ENCODE results near the gene SPATS2L.
"Not testable (repeated sequence)": the region's sequence is repeated elsewhere in the genome, so short reads cannot be mapped to it uniquely, and the experiment has no call there.

The SPATS2L gene

DNA sequence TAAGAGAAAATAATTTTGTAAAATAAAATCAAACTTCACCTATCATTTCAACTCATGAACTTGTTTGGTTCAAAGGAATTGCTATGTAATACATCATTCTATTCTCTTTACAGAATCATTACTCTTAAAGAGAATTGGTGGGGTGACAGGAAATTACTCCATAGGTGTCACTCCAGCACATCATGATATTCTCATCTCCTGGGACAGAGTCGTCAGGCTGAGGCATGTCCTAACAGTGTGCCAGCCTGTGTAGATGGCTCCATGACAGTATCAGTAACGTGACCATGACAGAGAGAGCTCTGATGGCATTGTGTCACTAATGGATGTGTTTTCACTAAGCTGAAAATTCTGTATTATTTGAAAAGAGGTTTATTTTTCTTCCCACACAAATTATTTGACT lies 13.9 kb downstream of the SPATS2L start:
- DNase-seq (ENCODE audit: low read depth, low spot score), result no peak

DNA sequence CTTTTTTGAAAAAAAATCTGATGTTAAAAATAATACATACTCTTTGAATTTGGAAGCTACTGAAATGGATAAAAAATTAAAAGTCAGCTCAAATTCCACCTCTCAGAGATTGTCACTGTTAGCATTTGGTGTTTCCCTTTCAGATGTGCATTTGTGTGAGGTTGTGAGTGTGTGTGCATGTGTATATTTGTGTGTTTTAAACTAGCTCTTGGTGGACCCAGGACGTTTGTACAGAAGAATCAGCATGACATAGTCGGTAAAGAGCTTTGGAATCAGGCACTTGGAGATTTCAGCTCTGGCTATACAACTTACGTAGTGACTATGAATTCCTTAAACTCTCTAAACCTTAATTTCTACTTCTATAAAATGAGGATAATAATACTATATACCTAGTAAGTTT lies 14.5 kb downstream of the SPATS2L start:
- DNase-seq (ENCODE audit: low read depth, low spot score), result no peak

DNA sequence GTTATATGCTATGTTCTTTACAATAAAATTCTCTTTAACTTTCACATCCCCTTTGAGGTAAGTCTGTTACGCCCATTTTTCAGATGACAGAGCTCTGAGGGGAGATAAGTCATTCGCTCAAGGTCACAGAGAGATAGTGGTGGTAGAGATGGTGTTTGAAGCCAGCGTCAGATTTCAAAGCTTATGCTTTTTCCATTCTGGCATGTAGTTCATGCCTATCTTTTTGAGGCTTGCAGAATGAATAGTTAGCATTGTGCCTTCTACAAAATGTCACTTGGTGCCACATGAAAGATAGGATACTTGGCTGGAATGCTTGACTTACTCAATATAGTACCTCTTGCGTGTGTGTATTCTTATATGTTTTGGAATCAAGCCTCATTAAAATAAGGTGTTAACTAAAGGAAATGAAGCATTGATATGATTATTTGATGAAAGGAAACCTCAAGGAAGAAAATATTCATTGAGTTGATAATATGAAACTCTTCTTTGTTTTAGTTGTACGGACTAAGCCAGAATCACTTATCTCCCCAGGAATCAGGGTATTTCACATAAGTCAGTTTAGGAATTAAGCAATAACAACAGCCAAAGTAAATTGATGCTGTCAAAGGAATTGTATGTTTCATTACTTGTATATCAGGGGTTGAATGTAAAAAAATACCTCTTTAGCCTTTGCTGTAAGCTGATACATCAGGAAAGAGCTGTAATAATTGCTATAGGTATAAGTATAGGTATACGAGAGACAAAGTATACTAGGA lies 15.5 kb downstream of the SPATS2L start:
- no peak for DNase-seq (ENCODE audit: low read depth, low spot score)

DNA sequence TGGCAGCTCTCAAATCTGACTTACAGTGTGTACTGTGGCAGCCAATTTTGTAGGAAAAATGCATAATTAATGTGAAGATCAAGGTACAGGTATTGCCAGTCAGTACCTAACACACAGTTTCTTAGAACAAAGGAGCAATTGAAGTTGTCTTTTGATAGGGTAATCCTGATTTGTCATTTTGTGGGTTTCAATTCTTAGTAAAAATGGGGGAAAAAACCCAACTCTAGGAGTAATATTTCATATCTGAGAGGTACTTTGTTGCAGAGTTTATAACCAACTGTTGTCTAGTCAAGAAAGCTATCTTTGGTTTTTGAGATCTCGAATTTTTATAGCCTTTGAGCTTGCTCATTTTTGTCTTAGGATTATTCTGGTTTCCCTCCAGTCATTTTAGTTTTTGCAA lies 16.1 kb downstream of the SPATS2L start:
- DNase-seq (ENCODE audit: low read depth, low spot score), result no peak

DNA sequence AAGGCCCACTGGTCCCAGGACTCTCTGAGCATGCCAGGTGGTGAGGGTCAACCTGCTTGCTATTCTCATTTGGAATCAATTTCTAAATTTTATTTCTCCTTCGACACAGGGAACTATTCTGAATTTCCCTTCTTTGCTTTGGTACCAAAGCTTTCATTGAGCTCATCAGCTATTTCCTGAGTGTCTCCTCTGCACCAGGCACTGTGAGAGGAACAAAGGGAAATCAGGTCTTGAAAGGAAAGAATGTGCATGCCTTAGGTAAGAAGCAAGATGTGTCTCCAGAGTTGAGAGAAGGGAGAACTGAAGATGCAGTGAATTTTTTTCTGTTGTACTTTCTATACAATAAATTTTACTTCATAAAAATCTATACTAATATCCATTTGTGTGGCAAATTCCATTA lies 17.9 kb downstream of the SPATS2L start:
- DNase-seq (ENCODE audit: low read depth, low spot score), result no peak

DNA sequence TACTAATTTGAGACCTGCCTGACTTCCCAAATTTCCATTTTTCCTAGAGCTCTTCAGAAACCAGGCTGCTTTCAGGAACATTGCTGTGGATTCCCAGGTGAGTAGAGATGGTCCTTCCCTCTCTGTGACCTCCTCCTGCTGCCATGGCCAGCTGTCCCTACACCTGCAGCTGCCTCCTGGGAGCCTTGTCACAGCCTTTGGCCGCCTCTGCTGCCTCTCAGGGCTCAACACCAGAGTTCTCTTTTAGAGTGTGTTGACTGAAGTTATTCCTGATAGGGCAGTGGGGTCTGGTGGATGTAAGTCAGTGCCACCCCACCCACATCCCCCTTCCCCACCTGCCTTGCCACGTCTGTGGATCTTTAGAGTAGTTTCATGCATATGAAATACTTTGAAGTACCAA lies 22.9 kb downstream of the SPATS2L start:
- no peak for DNase-seq (ENCODE audit: low read depth, low spot score)

DNA sequence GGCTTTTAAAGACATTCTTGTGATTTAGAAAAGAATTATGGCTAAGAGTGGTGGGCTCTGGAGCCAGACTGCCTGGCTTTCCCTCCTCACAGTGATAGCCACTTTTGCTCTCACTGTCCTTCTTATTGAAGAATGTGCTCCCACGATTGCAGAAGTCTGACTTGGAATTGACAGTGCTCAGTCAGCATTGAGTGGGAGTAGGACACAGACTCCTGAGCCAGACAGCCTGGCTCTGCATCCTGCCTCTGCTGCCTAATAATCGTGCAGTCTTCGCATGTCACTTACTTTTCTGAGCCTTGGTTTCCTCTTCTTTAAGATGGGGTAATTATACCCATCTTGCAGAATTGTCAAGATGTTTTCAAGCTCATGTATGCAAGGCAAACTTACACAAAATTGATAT lies 23.3 kb downstream of the SPATS2L start:
- no peak for DNase-seq (ENCODE audit: low read depth, low spot score)

DNA sequence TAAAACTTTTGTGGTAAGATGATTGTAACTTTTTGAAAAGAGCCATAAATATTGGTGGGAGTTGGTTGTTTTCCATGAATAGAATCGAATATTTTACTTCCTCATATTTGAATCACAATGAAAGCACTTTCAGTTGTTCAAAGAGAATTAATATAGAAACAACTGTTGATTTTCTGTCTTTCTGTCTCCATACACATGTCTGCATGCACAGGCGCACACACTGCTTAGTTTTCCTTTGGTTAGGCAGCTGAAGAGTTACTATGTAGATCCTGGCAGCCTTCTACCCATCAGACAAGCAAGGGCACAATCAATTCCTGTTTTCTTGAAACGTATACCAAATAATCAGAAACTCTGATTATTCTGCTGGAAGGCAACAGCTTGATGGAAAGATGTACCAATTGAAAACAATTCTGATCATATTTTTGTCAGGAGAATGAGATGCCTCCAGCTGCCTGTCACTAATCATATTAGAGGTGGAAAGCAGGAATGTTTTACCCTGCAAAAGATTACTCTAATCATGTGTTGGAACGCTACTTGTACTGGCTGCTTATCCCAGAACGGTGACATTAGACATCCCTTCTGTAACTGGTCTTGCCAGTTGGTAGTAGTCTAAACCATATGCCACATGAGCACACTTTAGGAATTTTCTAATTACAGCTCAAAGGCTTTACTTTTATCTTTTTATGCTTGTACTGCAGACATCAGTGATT lies 24.0 kb downstream of the SPATS2L start:
- no peak for DNase-seq (ENCODE audit: low read depth, low spot score)

DNA sequence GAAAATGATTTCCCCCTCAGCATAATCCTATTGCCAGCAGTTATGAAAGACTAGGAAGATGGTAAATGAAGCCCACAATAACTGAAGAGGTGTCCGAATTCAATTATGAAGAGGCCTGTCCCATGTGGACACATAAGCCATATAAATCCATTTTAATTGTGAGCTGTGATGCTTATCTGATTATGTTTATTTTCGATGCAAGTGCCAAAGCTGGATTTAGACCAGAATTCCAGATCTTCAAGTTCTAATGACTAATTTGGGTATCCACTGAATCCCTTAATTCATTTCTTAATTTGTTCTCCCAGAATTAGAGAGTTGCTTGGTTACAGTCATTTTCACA lies 24.5 kb downstream of the SPATS2L start:
- DNase-seq (ENCODE audit: low read depth, low spot score), result no peak

DNA sequence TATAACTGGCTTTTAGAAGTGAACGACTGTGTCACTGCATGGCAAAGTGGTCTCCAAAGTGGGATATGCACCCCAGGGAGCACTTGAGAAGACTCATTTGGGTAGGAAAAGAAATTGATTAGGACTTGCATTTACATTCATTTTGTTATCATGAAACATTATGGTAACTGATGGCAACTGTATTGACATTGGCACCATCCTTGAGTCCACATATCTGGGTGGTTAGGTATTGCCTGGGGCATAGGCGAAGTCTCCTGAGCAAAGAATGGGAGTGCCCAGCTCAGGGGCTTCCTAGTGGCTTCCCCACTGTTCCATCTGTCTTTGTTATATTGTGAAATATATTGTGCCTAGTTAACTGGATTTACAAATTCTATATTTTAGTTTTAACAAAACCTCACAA lies 29.2 kb downstream of the SPATS2L start:
- DNase-seq (ENCODE audit: low read depth, low spot score), result no peak

DNA sequence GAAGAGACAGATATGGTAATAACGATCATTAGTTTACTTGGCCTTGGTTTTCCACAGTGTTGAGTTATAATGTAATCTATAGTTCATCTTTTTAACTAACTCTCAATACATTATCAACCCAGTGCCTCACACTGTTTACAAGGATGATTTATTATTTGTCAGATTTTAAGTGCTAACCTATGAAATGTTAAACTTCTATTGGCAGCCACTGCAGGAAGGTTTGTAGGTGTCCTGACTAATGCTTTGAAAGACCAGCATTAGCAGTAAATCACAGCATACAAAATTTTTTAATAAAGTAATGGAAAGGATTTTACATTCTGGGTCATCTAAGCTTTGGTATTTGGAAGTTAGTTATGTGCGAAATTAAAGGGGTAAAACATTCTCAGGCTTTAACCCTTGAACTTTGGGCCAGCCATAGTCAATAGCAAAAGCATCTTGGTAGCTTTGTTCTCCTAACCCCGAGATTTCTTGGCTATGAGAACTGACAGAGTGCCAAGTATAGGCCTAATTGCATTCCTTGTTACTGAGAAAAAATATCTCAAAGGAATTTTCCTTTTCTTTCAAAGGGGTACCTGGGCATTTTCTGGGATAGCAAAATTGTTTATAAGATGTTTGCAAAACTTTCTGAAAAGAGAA lies 30.6 kb downstream of the SPATS2L start:
- no peak for DNase-seq (ENCODE audit: low read depth, low spot score)

DNA sequence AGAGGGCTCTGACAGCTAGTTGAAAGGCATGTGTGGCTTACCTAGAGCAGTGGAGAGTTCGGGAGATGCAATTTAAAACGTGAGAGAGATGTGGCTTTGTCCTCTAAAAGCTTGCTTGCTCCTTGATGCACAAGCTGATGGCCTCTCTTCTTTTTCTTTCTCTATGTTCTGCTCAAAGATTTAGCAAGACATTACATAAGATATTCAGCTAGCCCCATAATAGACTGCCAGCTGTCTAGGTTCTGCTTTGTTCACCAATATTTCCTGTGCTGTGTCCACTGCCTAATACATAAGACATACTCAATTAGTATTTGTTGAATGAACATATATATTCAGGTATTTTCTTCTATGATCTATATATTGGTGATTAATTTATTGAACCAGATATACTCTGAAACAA lies 31.1 kb downstream of the SPATS2L start:
- DNase-seq (ENCODE audit: low read depth, low spot score), result no peak

DNA sequence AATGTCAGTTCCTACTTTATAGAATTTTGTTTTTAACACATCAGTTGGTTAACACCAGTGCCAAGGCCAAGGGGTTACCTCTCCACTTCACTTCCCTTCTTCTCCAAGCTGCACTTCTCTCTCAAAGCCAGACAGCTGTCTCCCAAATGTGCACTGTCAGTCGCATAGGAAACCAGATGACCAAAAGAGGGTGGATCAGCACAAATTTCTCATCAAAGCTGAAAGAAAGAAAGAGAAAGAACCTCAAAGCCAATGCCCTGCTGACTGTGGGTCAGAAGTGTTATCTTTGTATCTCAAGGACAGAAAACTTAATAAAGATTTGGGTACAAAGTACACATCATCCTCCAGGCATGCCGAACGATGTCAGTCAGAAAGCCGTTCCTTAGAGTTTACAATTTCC lies 32.2 kb downstream of the SPATS2L start:
- no peak for DNase-seq (ENCODE audit: low read depth, low spot score)

DNA sequence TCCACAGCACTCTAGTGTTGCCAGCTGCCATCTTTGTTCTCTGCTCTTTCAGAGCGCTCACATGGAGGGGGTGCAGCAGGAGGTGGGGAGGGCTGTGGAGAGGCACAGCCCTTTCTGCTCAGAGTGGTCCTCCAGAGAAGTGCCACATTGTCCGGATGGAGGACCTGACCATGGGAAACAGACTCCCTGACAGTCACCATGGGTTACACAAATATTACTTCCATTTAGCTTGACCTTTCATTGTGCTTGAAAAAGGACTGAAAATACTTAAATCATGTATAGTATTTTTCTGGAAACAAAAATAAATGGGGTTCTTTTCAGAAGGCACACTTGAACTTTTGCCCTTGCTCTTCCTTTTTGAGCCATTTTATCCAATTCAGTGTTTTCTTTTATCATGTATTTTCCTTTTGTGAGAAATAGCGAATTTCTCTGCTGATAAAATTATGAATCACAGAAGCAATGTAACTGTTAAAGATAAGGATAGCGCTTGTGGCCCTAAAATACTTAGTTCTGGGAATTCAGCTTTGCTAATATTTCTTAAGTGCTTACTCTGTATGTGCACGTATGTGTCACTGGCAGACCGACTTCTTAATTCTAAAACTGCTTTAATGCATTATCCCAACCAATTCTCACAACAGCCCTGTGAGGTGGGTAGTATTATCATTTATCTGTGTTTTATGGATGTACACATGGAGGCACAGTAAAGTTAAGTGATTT lies 34.2 kb downstream of the SPATS2L start:
- DNase-seq (ENCODE audit: low read depth, low spot score), result no peak

DNA sequence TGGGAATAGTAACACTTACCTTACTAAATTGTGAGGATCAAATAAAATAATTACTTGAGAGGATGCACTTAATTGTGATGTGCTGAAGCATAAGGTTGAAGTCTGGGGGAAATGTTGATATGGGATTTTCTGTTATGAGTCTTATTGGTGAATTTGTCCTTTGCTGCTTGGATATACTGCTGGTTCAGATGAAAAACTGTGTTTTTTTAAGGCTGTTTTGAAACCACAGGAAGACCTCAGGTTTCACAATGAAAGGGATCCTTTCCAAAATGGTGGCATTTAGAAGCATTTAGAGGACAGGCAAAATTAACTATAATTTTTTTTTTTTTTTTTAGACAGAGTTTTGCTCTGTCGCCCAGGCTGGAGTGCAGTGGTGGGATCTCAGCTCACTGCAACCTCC lies 34.9 kb downstream of the SPATS2L start:
- DNase-seq (ENCODE audit: low read depth, low spot score), result no peak

DNA sequence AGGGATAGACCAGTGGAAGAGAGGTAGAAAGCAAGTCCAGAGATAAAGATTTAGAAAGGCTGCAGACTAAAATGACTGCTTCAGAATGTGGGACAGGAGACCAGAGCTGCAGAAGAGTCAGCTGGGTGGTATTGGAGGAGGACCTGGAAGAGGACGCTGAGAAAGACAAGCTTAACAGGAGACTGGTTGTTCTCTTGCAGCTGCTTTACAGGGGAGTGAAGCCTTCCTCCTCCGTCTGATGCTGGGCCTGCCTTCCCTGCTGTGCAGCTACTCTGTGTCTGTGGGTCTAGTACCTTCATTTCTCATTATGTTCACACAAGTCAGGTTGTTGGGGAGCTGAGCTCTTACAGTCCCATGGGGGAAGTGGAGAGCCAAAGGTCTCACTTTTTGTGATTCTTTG lies 35.7 kb downstream of the SPATS2L start:
- DNase-seq (ENCODE audit: low read depth, low spot score), result no peak

DNA sequence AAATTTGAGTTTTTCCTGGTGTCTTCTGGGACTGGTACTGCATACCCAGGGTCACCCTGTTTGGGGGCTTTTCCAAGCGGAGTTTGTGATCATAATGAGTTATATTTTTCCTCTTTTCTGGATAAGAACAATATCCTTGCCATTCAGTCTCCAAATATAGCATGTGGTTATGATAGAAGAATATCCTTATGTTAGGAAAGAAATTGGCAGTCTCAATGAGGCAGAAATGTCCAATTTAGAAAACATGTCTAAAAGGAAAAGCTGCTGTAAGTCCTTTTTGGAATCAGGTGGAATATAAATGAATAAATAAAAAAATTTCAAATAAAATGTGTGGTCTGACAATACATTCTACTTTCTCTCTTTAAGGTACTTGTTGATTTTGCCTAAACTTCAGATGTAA lies 36.2 kb downstream of the SPATS2L start:
- DNase-seq (ENCODE audit: low read depth, low spot score), result no peak

DNA sequence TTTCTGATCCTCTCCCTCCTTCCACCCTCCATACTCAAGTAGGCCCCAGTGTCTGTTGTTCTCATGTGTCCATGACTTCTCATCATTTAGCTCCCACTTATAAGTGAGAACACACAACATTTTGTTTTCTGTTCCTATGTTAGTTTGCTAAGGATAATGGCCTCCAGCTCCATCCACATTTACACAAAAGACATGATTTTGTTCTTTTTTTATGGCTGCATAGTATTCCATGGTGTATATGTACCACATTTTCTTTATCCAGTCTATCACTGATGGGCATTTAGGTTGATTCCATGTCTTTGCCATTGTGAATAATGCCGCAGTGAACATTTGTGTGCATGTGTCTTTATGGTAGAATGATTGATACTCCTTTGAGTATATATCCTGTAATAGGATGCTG lies 37.7 kb downstream of the SPATS2L start:
- DNase-seq (ENCODE audit: low read depth, low spot score), result not testable (repeated sequence)

DNA sequence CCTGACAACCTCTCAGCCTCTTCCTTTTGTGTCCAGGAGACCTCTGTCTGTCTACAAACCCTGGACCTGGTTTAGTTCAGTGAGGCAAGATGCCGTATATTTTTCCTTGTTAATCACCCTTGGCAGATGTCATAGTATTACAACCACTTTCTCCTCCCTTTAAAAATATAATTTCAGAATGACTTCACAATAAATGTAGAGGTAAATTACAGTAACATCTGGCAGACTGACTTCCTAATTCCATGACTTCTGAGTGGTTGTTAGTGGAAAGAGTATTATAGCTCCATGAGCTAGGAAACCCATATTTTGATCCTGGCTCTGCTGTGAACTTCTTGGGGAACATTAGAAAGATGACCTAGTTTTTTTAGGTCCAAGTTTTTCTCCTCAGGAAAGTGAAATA lies 39.5 kb downstream of the SPATS2L start:
- no peak for DNase-seq (ENCODE audit: low read depth, low spot score)

DNA sequence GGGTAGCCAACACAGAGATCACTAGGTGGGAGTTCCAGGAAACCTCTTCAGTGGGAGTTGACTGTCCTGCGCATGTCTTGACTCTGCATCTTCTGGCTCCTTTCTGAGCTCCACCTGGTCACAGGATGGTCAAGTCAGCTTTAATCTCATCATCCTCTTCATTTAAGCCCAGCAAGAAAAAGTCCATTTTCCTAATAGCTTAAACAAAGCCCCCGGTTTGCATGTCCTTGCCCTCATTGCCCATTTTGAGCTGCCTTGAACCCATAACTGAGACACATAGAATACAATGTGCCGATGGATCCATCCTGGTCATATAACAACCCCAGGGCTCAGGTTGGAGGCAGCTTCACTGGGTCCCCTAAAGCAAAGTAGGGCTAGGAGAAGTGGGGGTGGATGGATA lies 40.8 kb downstream of the SPATS2L start:
- DNase-seq (ENCODE audit: low read depth, low spot score), result no peak

DNA sequence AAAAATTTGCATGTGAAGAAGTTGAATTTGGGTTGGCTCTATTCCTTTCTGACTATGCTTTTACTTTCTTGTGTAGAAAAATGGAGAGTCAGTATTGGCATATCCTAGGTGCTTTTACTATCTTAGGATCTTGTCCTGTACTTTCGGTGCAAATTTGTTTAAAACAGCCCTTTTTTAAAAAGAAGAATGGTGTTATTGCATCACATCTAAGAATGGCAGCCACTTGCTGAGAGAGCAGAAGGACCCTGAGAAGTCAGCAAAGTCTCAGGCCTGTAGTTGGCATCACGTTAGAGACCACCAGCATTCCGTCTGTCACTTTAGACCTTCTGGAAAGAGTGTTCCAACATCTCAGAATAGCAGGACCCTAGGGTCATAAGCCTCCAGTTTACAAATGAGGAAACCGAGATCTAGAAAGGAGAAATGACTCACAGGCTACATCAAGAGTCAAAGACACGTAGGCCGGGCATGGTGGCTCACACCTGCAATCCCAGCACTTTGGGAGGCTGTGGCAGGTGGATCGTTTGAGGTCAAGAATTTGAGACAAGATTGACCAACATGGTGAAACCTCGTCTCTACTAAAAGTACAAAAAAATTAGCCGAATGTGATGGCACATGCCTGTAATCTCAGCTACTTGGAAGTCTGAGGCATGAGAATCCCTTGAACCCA lies 42.5 kb downstream of the SPATS2L start:
- DNase-seq (ENCODE audit: low read depth, low spot score), result no peak

DNA sequence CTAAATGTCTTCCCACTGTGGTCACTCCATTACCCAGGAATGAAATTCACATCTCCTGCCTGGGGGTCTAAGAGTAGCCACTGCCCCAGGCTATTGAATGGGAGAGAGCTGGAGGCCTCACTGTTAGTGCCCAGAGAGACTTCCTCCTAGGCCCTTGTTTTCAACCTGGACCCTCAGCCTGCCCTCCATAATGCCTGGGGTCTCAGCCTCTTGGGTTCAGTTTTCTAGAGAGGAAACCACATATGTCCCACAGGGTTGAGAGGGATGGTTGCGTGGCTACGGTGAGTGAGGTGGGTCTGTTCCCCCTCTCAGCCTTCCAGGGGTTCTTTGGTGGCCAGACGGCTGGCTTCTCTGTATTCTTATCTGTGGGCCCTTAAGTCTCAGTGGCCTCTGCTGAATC lies 43.4 kb downstream of the SPATS2L start:
- DNase-seq (ENCODE audit: low read depth, low spot score), result no peak
